NCI-H187 (cell line): ENCODE measurements around the gene TBC1D3K.
"Not testable (repeated sequence)": the region's sequence is repeated elsewhere in the genome, so short reads cannot be mapped to it uniquely, and the experiment has no call there.

Experiments
- DNase-seq, 2 experiments: peaks; one replicate each; lab custom pipeline; 2025; lab: John Stamatoyannopoulos, UW

TBC1D3K gene

GRCh38 chr17:37924115-37924514 lies at the start of gene TBC1D3K:
Gene TBC1D3K (plus strand): TSS chr17:37924415. CDS start chr17:37926000, 1,585 bp downstream.
- DNase-seq, result not testable (repeated sequence)

- DNase-seq, result no peak
These were observed 39.7 kb upstream of the TBC1D3K start for GRCh38 chr17:37884516-37884915.

- DNase-seq, result no peak
These were observed 39.1 kb upstream of the TBC1D3K start for GRCh38 chr17:37885136-37885535.

DNA sequence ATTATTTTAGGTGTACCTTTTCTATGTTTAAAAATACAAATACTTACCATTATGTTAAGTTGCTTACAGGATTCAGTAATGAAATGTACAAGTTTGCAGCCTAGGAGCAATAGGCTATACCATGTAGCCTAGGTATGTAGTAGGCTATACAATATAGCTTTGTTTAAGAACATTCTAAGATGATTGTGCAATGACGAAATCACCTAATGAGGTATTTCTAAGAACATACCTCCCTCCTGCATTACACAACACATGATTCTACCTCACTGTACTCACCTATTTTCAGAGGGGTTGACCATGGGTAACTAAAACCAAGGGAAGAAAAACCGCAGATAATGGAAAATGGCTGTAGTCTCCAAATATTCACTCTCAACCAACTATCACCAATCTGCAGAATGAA lies 35.3 kb upstream of the TBC1D3K start:
- no peak for DNase-seq

DNA sequence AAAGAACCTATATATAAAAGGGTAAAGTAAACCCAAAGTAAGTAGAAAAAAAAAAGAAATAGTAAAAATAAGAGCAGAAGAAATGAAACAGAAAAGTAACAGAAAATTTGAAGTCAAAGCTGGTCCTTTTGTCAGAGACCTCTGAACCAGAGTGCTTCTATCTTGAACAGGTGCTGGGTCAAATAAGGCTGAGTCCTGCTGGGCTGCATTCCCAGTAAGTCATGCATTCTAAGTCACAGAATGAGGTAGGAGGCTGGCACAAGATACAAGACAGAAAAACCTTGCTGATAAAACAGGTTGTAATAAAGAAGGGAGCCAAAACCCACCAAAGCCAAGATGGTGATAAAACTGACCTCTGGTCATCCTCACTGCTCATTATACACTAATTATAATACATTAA lies 27.3 kb upstream of the TBC1D3K start:
- not testable (repeated sequence) for DNase-seq
